A549 (cell line): Measurements from ENCODE around the gene MOSMO. TPM values are rescaled to one million over a fixed set of nuclear protein-coding genes. Genes with fewer than 3 reads are reported as not detected.

Experiments used
- ATAC-seq, 2 experiments: fragments of 200-7000 bp in 1 of 2; fragments of >200 bp in 1 of 2; cut with Nextera tagmentation in 1 of 2; cut with Tn5 transposase in 1 of 2; 3 replicates each; pipeline versions ENCODE4 v1.8.0 to v1.9.1; 2018 to 2020; ENCODE audit warnings: mild to moderate bottlenecking in 1 of 2, moderate library complexity in 1 of 2
- CTCF ChIA-PET: fragments of 300-600 bp; sonication (Branson Sonifier 250); formaldehyde crosslinking; extraction: SDS; loops from one replicate; lab custom pipeline; 2021; ENCODE audit warnings: antibody characterized with exemption, inconsistent platforms; lab: Yijun Ruan, JAX
- POLR2A ChIA-PET: fragments of 350-600 bp; formaldehyde crosslinking; extraction: SDS; loops from one replicate; lab custom pipeline; 2021; ENCODE audit warnings: antibody characterized with exemption, inconsistent platforms; lab: Yijun Ruan, JAX
- DNase-seq, 2 experiments: peaks; one replicate each; pipeline versions ENCODE4 v3.0.0 to v3.0.0-alpha.2; 2011 to 2016; ENCODE audit warnings: low read depth in 1 of 2, low spot score in 1 of 2
- FAIRE-seq: peaks from 2 replicates; lab custom pipeline; 2011; peaks lifted over from hg19 to GRCh38; lab: Jason Lieb, UNC
- H3K27ac ChIP-seq, 2 experiments: fragments of >200 bp; sonication (Bioruptor Twin); formaldehyde crosslinking; 3 replicates each; pipeline ENCODE4 v1.5.1; 2016 to 2017
- H3K4me1 ChIP-seq: fragments of >200 bp; sonication (Bioruptor Twin); formaldehyde crosslinking; 3 replicates; pipeline ENCODE4 v1.6.1; 2016
- H3K4me2 ChIP-seq: fragments of >200 bp; sonication (Bioruptor Twin); formaldehyde crosslinking; 3 replicates; pipeline ENCODE4 v1.6.1; 2016
- H3K4me3 ChIP-seq: fragments of >200 bp; sonication (Bioruptor Twin); formaldehyde crosslinking; 3 replicates; pipeline ENCODE4 v1.5.1; 2016
- H3K9me3 ChIP-seq: fragments of >200 bp; sonication (Bioruptor Twin); formaldehyde crosslinking; 3 replicates; pipeline ENCODE4 v1.6.1; 2016
- BCL3 ChIP-seq: fragments of >200 bp; sonication (Bioruptor Twin); formaldehyde crosslinking; IDR thresholded peaks from 3 replicates; pipeline ENCODE4 v1.6.1; 2016
- BHLHE40 ChIP-seq: IDR thresholded peaks from 2 replicates; pipeline ENCODE4 v1.6.1; 2012; ENCODE audit warnings: low read depth, low read length, inconsistent platforms
- CBX2 ChIP-seq: fragments of 200-600 bp; sonication (generic); IDR thresholded peaks from 2 replicates; pipeline ENCODE4 v1.6.1; 2016; ENCODE audit warnings: low read depth, mild to moderate bottlenecking, borderline replicate concordance
- CBX8 ChIP-seq: fragments of 200-600 bp; sonication (generic); IDR thresholded peaks from 2 replicates; pipeline ENCODE4 v1.6.1; 2016
- CHD2 ChIP-seq: fragments of 150-350 bp; IDR thresholded peaks from 2 replicates; pipeline ENCODE4 v1.6.1; 2014; ENCODE audit warnings: low read length; ENCODE audit not compliant: partially characterized antibody
- E2F6 ChIP-seq: IDR thresholded peaks from 2 replicates; pipeline ENCODE4 v1.6.1; 2012; ENCODE audit warnings: low read depth, borderline replicate concordance
- EHF ChIP-seq: fragments of 250-450 bp; sonication (Bioruptor Pico); IDR thresholded peaks from 2 replicates; pipeline ENCODE4 v1.5.0; 2020; ENCODE audit warnings: mild to moderate bottlenecking
- EP300 ChIP-seq, 2 experiments: fragments of >200 bp; sonication (Bioruptor Twin); formaldehyde crosslinking; IDR thresholded peaks; 2 replicates in 1 of 2; 3 replicates in 1 of 2; pipeline ENCODE4 v1.6.1; 2016 to 2017
- ESRRA ChIP-seq: fragments of 150-350 bp; IDR thresholded peaks from 2 replicates; pipeline ENCODE4 v1.6.1; 2014; ENCODE audit warnings: mild to moderate bottlenecking, low read length, borderline replicate concordance
- FOSL2 ChIP-seq, 2 experiments: fragments of 450-650 bp in 1 of 2; fragments of >200 bp in 1 of 2; sonication (Bioruptor Twin) in 1 of 2; formaldehyde crosslinking; IDR thresholded peaks; 2 replicates each; pipeline versions ENCODE4 v1.5.0 to v1.6.1; 2016 to 2020; ENCODE audit warnings: mild to moderate bottlenecking in 1 of 2, moderate library complexity in 1 of 2
- GATA3 ChIP-seq: IDR thresholded peaks from 2 replicates; pipeline ENCODE4 v1.6.1; 2012; ENCODE audit warnings: borderline replicate concordance
- HES2 ChIP-seq: fragments of >200 bp; sonication (Bioruptor Twin); formaldehyde crosslinking; IDR thresholded peaks from 2 replicates; pipeline ENCODE4 v1.6.1; 2016
- HMGXB4 ChIP-seq: fragments of 250-450 bp; sonication (Bioruptor Pico); IDR thresholded peaks from 2 replicates; pipeline ENCODE4 v1.5.0; 2021; ENCODE audit warnings: mild to moderate bottlenecking, moderate library complexity, borderline replicate concordance
- HOXB13 ChIP-seq: fragments of 250-450 bp; sonication (Bioruptor Pico); IDR thresholded peaks from 2 replicates; pipeline ENCODE4 v1.5.0; 2020; ENCODE audit warnings: low read depth, mild to moderate bottlenecking, moderate library complexity
- HOXB5 ChIP-seq: fragments of 250-450 bp; sonication (Bioruptor Pico); IDR thresholded peaks from 2 replicates; pipeline ENCODE4 v1.5.0; 2020; ENCODE audit warnings: mild to moderate bottlenecking, moderate library complexity
- JUN ChIP-seq, 2 experiments: fragments of >200 bp; sonication (Bioruptor Twin); formaldehyde crosslinking; IDR thresholded peaks; 2 replicates in 1 of 2; 3 replicates in 1 of 2; pipeline ENCODE4 v1.6.1; 2016 to 2017
- JUNB ChIP-seq: fragments of >200 bp; sonication (Bioruptor Twin); formaldehyde crosslinking; IDR thresholded peaks from 2 replicates; pipeline ENCODE4 v1.6.1; 2016
- MAX ChIP-seq: IDR thresholded peaks from 2 replicates; pipeline ENCODE4 v1.6.1; 2012
- MYC ChIP-seq: IDR thresholded peaks from 2 replicates; pipeline ENCODE4 v1.6.1; 2012; ENCODE audit warnings: mild to moderate bottlenecking, inconsistent platforms, low read length, improper control_type of control experiment, borderline replicate concordance
- PBX3 ChIP-seq: IDR thresholded peaks from 2 replicates; pipeline ENCODE4 v1.6.1; 2012
- PHF8 ChIP-seq: fragments of 200-600 bp; sonication (generic); IDR thresholded peaks from 2 replicates; pipeline ENCODE4 v1.6.1; 2016; ENCODE audit warnings: low read depth, mild to moderate bottlenecking, antibody characterized with exemption, moderate library complexity, borderline replicate concordance
- POLR2A ChIP-seq: IDR thresholded peaks from 2 replicates; pipeline ENCODE4 v1.6.1; 2012; ENCODE audit warnings: mild to moderate bottlenecking, low read length
- RARB ChIP-seq: fragments of 250-450 bp; sonication (Bioruptor Pico); IDR thresholded peaks from 2 replicates; pipeline ENCODE4 v1.8.0; 2021; ENCODE audit warnings: mild to moderate bottlenecking, moderate library complexity
- RCOR1 ChIP-seq: fragments of 150-350 bp; IDR thresholded peaks from 2 replicates; pipeline ENCODE4 v1.6.1; 2014; ENCODE audit warnings: antibody characterized with exemption, low read length, low read depth
- SREBF2 ChIP-seq: fragments of 450-650 bp; IDR thresholded peaks from 2 replicates; pipeline ENCODE4 v1.6.1; 2014; ENCODE audit warnings: mild to moderate bottlenecking, moderate library complexity
- TFCP2L1 ChIP-seq: fragments of 250-450 bp; sonication (Bioruptor Pico); IDR thresholded peaks from 2 replicates; pipeline ENCODE4 v1.5.0; 2021; ENCODE audit warnings: mild to moderate bottlenecking
- USF2 ChIP-seq: fragments of 450-650 bp; IDR thresholded peaks from 2 replicates; pipeline ENCODE4 v1.6.1; 2014; ENCODE audit warnings: antibody characterized with exemption
- ZNF302 ChIP-seq: fragments of 250-450 bp; sonication (Bioruptor Pico); IDR thresholded peaks from 2 replicates; pipeline ENCODE4 v1.9.0; 2021; ENCODE audit warnings: inconsistent platforms, mild to moderate bottlenecking, moderate library complexity
- ZSCAN20 ChIP-seq: fragments of 250-450 bp; sonication (Bioruptor Pico); IDR thresholded peaks from 2 replicates; pipeline ENCODE4 v1.8.0; 2022; ENCODE audit warnings: mild to moderate bottlenecking, moderate library complexity
- WGBS: methylation state at CpG from one replicate; pipeline ENCODE4 v1.1.6; 2017; ENCODE audit errors: missing lambda C conversion rate; 5-methylcytosine and 5-hydroxymethylcytosine counted together
- polyA plus RNA-seq, 4 experiments: library from polyadenylated mRNA; depleted of rRNA in 3 of 4; stranded (reverse); fragments of >200 nt; fragmentation: RNase III in 1 of 4; extraction: RNeasy Plus Mini Kit Qiagen cat#74134 plus additional on column Dnase treatment in 1 of 4; gene quantifications; 2 replicates in 3 of 4; 3 replicates in 1 of 4; pipeline ENCODE4 v1.2.3, GENCODE V29; 2011 to 2017

MOSMO gene
- polyA plus RNA-seq, 2 of the 4 experiments (the other 2 are of a cell fraction), result 9.7 to 14.4 TPM

GRCh38 chr16:22071331-22071910 lies 63.5 kb downstream of the MOSMO start:
- ATAC-seq (no peak), FAIRE-seq (no peak), DNase-seq (no peak)
- Histone ChIP-seq H3K4me2 (no peak overlapping the region), H3K4me3 (no peak overlapping the region), H3K27ac (no peak overlapping the region), H3K9me3 (peaks cover 5% of the 10 kb centered on the region; the same call in 1 of the 3 replicates), H3K4me1 (no peaks in the 10 kb centered on the region)
- ChIA-PET CTCF (interaction anchor here (0.6 to 2.5 kb wide), 7 partner anchors 13 to 487 kb away, joined by 3 to 12 read pairs (median 3); no protein-coding TSS in a partner anchor), POLR2A (interaction anchor here (0.6 kb wide), 1 partner anchor 1311 kb away, joined by 3 read pairs; no protein-coding TSS in a partner anchor)
- no peak for TF ChIP-seq MYC
- TF ChIP-seq E2F6, result no peak
- no peak for TF ChIP-seq CHD2
- TF ChIP-seq EP300 (IDR thresholded peaks at IDR 0.05), result no peak
- no peak for TF ChIP-seq PBX3
- TF ChIP-seq USF2, result no peak
- TF ChIP-seq GATA3, result no peak
- TF ChIP-seq BCL3, result no peak
- no peak for TF ChIP-seq SREBF2
- TF ChIP-seq HOXB13 (CRISPR knock-in tag), result no peak
- TF ChIP-seq JUNB, result no peak
- no peak for TF ChIP-seq ZNF302 (CRISPR knock-in tag)
- TF ChIP-seq BHLHE40, result no peak
- TF ChIP-seq FOSL2 (IDR thresholded peaks at IDR 0.05), result no peak
- no peak for TF ChIP-seq FOSL2 (CRISPR knock-in tag; IDR thresholded peaks at IDR 0.05)
- TF ChIP-seq PHF8, result no peak
- TF ChIP-seq CBX8, result no peak
- TF ChIP-seq TFCP2L1 (CRISPR knock-in tag), result no peak
- no peak for TF ChIP-seq JUN (IDR thresholded peaks at IDR 0.05)
- no peak for TF ChIP-seq RARB (CRISPR knock-in tag)
- TF ChIP-seq HMGXB4, result no peak
- WGBS, result 83% methylated on average over 7 of the region's 7 CpGs

- CTCF ChIA-PET, result interaction anchor here (1.1 to 1.4 kb wide), 3 partner anchors 10 to 72 kb away, joined by 3 to 6 read pairs (median 3); partner anchors contain the start of gene PDZD9
- FAIRE-seq (no peak), ATAC-seq (no peak), DNase-seq (no peak)
- Histone ChIP-seq H3K9me3 (no peaks in the 10 kb centered on the region), H3K27ac (no peak overlapping the region), H3K4me3 (no peak overlapping the region), H3K4me1 (no peaks in the 10 kb centered on the region), H3K4me2 (no peak overlapping the region)
- POLR2A ChIA-PET, result no interaction called here
- 90% methylated on average over 3 of the region's 3 CpGs for WGBS
- TF ChIP-seq ZNF302 (CRISPR knock-in tag) (no peak), EHF (no peak), CHD2 (no peak), USF2 (no peak), MAX (no peak), RCOR1 (no peak), HES2 (no peak), ESRRA (no peak), POLR2A (no peak), ZSCAN20 (no peak), CBX2 (no peak), HOXB5 (CRISPR knock-in tag) (no peak)
Observed at GRCh38 chr16:22073350-22073749, 65.4 kb downstream of the MOSMO start.
